GM19397 (cell line): Measurements from ENCODE around the gene DDIT3.
"Not testable (repeated sequence)": the region's sequence is repeated elsewhere in the genome, so short reads cannot be mapped to it uniquely, and the experiment has no call there.

ENCODE experiments used
- ATAC-seq: cut with Tn5 transposase; IDR thresholded peaks from one replicate; pipeline ENCODE4 v1.9.1; 2021; ENCODE audit warnings: mild to moderate bottlenecking, moderate library complexity; ENCODE audit not compliant: unreplicated experiment

The DDIT3 gene

GRCh38 chr12:57526477-57527126, 6.3 kb upstream of the DDIT3 start:
- no peak for ATAC-seq

DNA sequence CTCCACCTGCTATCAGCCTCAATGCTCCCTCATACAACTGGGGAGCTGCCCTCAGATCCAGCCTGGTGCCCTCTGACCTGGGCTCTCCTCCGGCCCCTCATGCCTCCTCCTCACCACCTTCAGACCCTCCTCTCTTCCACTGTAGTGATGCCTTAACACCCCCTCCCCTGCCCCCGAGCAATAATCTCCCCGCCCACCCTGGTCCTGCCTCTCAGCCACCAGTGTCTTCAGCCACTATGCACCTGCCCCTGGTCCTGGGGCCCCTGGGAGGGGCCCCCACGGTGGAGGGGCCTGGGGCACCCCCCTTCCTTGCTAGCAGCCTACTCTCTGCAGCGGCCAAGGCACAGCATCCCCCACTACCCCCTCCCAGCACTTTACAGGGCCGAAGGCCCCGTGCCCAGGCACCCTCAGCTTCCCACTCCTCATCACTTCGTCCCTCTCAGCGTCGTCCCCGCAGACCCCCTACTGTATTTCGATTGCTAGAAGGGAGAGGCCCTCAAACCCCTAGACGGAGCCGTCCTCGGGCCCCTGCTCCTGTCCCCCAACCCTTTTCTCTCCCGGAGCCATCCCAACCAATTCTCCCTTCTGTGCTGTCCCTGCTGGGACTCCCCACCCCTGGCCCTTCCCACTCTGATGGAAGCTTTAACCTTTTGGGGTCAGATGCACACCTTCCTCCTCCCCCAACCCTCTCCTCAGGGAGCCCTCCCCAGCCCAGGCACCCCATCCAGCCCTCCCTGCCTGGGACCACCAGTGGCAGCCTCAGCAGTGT, 5.5 kb upstream of the DDIT3 start:
- ATAC-seq, result no peak

- ATAC-seq, result no peak
These were observed 4.7 kb upstream of the DDIT3 start for GRCh38 chr12:57524814-57525614.

DNA sequence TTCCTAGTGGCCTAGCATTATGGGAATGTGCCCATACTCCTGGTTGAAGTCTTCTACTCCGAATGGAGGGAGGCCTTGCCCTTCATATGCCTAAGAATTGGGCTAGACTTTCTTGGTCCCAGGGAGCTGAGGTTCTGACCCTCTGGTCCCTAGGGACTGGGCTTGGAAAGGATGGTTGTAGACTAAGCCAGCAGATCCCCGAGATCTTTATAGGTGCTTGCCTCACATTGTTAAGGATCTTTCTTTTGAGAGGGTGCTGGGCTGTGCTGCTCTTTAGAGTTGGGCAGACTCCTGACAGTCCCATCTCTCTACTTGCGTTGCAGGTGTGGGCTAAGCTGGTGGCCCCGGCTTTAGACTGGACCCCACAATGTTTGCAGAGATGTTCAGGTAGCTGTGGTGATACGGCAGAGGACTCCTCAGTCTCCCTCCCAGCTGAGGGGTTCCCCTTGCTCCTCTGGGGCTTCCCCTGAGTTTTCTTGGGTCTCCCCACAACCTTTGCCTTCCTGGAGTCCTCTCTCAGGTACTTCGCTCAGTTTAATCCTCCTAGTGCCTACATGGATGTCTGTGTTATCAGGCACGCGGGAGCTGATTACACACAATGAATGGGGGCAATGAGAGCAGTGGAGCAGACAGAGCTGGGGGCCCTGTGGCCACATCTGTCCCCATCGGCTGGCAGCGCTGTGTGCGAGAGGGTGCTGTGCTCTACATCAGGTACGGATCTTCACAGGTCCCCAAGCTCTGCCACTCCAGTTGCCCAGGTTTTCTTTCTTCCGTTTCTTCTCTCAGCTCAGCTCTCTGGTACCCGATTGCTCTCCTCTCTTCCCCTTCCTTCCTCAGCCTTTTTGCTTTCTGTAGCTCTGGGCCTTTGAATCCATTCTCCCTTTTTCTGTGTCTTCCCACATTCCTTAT, 3.6 kb upstream of the DDIT3 start:
- no peak for ATAC-seq

DNA sequence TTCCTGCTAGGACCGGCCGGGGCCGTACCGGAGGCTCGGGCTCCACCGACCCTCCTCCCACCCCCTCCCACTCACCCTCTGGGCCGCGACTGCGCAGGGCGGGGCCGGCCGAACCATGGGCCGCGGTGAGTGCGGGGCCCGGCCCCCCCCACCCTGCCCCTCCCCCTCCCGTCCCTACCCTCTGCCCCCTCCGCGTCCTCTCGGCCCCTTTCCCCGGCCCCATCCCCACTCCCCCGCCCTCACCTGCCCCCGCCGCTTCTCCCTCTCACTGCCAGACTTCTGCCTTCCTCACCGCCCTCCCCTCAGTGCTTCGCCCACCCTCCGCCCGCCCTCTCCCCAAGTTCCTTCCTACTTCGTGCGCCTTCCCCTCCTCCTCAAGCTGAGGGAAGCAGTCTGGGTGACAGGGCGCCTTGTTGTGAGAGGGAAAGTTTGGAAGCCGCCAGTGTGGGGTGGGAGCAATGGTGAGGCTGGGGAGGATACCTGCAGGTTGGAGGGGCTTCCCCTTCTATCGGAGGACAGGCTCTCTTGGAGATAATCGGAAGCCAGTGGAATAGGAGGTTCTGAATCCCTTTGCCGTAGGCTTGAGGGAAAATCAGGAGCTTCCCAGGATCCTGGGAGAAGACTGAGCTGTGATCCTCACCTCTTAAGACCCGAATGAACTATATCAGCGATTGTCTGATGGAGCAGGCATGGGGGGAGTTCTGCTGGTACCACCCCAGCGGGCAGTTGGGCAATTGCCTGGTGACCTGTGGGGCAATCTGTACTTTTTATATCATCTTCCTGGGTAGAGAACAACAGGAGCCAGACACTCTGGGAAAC, 2.8 kb upstream of the DDIT3 start:
- no peak for ATAC-seq

GRCh38 chr12:57522011-57522886, 1.9 kb upstream of the DDIT3 start, which contains the start of gene MBD6:
TSS of gene MBD6 (plus strand) at chr12:57522824. CDS start at chr12:57524304, 1,480 bp downstream.
- peak; percentile 36 for ATAC-seq

- ATAC-seq, result no peak
These were observed 1.3 kb upstream of the DDIT3 start for GRCh38 chr12:57521525-57522010.

- ATAC-seq, result no peak
These were observed 590 bp downstream of the DDIT3 start for GRCh38 chr12:57519796-57520052.

- no peak for ATAC-seq
These were observed 1.2 kb downstream of the DDIT3 start for GRCh38 chr12:57518920-57519795.

DNA sequence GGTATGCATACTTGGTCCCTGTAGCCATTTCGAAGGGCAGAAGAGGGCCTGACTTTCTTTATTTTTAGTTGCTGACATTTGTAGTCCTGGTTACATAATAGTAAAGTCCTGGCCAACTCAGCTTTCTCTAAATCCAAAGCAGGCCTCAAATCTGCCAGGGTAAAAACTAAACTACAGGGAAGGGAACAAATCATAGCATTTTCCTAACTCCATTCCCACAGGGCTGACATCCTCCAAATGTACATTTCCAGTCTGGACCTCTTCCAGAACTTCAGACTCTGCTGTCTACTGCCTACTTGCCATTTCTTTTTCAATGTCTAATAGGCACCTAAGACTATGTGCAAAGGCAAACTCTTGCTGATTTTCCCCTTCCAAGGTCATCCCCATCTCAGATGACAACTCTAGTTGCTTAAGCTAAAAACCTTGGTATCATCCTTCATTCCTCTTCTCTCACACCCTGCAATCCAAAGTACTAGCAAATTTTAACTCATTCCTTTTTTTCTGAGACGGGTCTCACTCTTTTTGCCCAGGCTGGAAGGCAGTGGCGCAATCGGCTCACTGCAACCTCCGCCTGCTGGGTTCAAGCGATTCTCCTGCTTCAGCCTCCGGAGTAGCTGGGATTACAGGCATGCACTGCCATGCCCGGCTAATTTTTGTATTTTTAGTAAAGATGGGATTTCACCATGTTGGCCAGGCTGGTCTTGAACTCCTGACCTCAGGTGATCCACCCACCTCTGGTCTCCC, 2.0 kb downstream of the DDIT3 start:
- ATAC-seq, result no peak

GRCh38 chr12:57517718-57518117, 2.6 kb downstream of the DDIT3 start:
- not testable (repeated sequence) for ATAC-seq

- no peak for ATAC-seq
These were observed 3.1 kb downstream of the DDIT3 start for GRCh38 chr12:57517187-57517586.

GRCh38 chr12:57516617-57517153, 3.6 kb downstream of the DDIT3 start:
- no peak for ATAC-seq

DNA sequence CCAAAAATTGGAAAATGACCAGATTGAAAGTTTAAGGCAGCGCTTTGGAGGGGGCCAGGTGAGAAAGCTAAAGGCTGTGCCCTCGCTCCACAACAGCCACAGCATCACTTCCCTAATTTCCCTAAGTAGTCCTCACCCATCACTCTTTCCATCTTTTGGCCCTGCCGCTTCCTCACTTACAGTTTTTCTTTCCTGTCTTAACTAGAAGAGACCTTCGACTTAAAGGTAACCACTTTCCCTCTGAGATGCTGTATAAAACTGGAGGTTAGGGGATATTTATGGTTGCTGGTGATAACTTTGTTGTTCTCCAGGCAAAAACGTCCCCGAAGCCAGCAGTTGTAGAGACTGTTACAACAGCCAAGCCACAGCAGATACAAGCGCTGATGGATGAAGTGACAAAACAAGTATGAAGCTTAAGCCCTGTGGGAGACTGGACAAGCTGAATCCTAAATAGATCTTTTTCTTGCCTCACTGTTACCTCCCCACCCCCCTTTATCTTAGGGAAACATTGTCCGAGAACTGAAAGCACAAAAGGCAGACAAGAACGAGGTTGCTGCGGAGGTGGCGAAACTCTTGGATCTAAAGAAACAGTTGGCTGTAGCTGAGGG, 4.3 kb downstream of the DDIT3 start:
- no peak for ATAC-seq

- ATAC-seq, result no peak
These were observed 4.8 kb downstream of the DDIT3 start for GRCh38 chr12:57515408-57515933.

DNA sequence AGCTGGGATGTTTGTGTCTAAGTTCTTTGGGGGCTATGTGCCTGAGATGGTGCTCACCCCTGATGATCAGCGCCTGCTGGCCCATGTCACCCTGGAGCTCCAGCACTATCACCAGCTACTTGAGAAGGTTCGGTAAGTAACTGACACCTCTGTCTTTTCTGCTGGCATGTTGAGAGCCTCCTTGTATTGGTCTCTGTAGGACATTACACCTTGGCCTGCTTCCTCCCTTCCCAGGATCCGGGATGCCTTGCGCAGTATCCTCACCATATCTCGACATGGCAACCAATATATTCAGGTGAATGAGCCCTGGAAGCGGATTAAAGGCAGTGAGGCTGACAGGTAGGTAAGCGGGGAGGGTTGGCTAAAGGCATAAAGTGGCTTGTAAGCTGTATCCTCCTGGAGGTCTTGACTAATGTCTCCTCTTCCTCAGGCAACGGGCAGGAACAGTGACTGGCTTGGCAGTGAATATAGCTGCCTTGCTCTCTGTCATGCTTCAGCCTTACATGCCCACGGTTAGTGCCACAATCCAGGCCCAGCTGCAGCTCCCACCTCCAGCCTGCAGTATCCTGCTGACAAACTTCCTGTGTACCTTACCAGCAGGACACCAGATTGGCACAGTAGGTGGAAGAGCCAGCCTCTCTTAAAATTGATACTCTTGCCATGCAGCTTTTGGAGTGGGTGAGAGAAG, 5.5 kb downstream of the DDIT3 start:
- ATAC-seq, result no peak
